ENCODE measurements around the gene BCL11A.

Gene BCL11A

DNA sequence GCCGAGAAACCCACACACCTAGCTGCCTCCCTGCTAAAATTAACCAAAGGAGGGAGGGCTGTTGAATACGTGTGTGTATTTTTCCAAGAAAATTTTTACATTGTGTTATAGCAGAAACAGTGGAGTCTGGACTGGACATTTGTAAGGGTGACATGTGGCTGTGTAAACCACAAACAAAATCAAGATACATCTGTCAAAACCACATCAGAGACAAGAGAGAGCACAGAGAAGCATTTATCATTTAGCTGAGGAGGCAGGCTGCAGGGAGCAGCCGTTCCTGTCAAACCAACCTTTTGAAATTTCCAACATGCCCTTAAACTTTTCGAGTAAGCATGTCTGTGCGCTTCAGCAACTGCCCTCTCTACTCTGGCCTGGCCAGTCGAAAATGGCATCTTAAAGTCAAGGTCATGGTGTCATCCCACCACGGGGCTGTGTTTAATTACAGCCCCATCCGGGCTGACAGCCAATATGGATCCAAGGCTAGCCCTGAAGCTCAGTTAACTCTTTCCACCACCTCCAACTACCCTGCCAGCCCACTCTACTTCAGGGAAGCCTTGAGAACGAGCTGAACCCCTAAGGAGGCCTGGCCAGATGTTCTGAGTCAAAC lies 8.4 kb downstream of the BCL11A start:
- no peak for DNase-seq (ENCODE audit: low read depth)

DNA sequence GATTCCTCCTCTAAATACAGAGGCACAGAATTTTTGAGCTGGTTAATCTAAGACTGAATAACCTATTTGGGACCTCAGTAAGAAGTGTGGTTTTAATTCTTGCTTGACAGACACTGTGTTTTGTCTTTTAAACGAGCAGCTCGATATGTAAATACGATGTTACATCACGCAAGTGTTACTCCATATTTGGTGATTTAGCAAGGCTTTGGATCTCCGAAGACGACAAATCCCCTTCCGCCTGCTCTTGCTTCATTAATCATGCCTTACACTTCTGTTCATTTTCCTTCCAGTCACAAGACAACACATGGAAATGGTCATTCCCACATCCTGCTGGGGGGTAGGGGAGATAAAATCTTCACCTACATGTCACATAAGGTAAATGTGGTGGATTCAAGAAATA lies 9.4 kb downstream of the BCL11A start:
- no peak for DNase-seq (ENCODE audit: low read depth)

DNA sequence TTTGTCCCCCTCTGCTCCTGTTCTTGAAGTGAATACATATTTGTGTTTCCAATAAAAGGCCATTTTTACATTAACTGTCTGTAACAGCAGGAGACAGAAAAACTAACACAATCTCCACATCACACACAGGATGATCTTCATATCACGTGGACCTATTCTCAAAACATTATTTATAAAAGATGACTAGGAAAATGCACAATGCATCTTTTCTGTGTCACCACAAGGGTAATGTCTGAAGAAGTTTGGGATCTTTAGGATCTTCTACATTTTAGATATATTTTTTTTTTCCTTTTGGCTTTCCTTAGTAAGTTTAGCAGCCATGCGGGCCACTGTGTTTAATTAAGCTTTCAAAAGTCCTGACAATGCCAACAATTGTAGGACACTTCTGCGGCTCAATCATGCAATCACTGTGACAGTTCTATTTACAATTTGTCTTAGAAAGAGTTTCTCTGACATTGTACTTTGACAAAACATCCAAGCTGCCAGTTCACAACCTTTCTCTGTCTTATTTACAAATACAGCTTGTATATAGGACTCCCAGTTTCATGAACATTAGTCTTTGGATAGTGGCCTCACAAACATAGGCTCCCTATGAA lies 12.3 kb downstream of the BCL11A start:
- no peak for DNase-seq (ENCODE audit: low read depth)

DNA sequence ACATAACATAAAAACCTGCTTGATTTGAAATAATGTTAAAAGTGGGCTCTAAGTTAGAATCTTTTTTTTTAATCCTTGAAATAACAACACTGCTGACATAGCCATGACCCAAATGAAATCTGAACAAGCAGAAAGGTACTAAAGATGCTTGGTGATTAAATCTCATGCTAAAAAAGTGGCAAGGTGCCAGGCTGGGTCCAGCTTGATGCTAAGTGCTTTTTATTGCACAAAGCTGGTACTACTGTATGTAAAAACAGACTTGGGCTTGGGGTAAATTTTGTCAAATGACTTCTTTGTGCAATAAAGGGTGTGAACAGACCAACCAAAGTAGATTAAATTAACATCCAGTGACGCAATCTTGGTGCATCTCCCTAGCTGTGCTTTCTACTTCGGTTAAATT lies 13.4 kb downstream of the BCL11A start:
- no peak for DNase-seq (ENCODE audit: low read depth)

DNA sequence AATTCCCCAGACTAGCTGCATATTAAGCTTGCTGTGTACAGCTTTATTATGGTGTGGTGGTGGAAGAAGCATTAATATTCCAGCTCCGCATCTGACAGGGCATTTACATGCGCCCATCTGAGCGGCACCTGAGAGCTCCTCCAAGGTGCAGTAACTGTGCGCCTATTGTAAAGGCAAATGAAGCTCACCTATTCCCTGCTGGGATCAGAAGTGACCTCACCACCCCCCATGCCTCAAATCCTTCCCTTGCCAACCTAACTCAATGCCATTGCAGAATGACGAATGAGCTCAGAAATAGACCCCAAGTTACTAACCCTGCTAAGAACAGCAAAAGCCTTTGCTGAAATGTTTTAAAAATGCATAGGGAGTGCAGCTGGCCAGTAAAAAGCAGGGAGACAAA lies 14.3 kb downstream of the BCL11A start:
- no peak for DNase-seq (ENCODE audit: low read depth)

DNA sequence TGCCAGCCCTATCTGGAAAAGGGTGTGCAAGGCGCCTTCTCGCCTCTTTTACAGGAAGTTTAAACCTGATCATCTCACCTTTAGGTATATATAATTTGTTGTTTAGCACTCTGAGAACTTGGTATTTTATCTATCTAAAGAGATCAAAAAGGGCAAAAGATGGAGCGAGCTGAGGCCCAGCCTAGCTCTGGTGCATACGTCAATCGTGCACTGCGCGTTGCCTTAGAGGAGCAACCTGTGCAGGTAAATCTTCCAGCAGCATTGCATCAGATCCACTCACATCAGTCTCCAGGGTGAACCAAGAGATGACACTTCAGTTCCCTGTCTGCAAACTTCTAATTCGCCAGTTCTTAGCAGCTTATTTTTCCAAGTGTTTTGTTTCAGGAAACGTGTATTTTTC lies 15.4 kb downstream of the BCL11A start:
- no peak for DNase-seq (ENCODE audit: low read depth)

DNA sequence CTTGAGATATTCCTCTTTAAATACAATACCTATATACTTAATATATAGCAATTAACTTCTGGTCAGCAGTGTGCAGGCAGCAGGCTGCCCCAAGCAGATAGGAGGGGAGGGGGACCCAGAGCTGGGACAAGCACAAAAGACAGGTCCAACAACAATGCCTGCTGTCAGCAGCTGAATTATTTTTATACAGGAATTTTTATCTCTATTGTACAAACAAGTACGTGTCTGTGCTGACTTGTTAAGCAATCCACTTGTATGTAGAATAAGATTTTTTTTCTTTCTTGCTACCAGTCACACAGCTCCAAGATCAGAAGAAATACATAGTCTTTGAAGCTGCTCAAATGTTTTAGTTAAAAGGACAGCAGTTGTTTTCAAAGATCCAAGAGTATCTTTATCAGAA lies 16.7 kb downstream of the BCL11A start:
- no peak for DNase-seq (ENCODE audit: low read depth)

DNA sequence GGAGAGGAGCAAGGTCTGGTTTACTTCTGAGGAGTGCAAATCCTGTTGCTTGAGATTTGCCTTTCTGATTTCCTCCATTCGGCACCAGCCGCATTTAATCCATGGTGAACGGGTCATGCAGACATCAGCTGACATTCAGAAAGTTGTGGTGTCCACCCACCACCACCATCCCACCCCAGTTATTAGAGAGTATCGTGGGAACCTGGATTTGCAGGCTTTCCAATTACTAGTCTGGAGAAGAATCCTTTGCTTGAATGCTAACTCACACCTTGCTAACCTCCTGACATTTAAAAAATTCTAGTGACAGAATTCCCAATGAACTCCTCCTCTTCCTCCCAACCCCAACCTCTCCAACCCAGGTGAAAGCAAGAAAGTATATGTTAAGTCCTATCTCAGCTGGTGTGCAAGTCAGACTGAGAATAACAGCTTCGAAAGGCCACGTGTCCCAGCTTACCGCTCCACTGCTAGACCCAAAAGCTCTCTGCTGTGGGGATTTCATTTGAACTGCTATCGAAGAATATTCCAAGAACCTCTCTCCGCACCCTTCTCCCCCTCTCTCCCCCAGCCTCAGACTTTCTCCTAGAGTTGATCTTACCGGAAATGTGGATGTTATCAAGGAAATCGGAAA lies 17.7 kb downstream of the BCL11A start:
- DNase-seq (ENCODE audit: low read depth): no peak

DNA sequence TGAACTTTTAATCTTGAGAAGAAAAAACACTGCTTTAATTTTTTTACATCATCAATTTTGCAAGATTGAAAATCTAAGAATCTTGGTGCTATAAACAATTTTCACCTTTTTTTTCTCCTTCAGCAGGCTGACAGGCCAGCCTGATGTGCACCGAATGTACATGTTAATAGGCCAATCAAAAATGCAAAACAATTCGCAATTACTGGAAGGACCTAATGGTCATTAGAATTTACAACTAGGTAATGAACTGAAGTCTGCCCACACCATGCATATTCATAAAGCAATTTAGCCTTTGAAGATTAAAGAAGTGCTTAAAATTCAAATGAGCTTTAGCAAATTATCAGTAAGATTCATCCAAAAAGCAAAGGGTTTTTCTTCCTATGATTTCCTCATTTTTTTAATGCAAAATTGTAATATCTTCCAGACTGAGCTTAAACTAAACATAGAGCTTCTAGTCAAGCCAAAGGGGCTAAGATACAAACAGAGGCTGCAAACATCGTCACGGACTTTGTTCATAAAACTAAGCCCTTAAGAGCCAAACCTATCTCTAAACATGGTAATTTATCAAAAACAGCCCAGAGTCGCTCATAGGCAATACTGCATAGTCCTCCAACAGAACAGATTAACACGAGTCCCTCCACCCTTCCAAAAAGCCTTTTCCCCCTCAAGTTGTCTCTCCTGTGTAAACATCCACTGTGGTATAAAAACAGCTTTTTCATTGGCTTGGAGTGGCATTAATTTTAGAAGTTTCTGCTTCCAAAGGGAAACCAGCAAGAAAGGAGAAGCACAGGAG lies 18.4 kb downstream of the BCL11A start:
- no peak for DNase-seq (ENCODE audit: low read depth)

DNA sequence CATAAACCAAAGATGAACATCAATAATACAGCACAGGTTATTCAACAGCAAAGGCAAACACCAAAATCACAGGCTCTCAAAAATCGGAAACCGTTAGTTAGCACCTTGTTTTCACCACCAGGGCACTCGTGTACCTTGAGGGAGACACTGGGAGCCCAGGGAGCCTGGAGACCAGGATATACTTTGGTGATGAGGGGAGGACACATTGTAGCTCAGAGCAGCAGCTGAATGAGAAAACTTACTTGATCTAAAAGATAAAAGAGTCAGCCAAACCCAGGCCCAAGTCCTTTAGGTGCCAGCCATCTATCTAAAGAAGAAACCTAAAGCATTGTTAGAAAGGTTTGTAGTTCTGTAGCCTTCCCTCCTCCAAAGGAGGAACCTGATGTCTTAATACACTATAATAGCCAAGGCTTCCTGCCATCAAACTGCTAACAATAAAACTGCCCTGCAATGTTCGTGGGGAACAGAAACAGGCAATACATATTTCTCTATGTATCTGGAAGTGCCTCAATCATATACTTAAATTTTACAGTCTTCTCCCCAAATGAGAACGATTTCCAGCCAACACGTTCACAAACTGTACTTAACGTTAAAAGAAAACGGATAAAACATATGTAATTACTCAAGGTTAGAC lies 19.3 kb downstream of the BCL11A start:
- no peak for DNase-seq (ENCODE audit: low read depth)

DNA sequence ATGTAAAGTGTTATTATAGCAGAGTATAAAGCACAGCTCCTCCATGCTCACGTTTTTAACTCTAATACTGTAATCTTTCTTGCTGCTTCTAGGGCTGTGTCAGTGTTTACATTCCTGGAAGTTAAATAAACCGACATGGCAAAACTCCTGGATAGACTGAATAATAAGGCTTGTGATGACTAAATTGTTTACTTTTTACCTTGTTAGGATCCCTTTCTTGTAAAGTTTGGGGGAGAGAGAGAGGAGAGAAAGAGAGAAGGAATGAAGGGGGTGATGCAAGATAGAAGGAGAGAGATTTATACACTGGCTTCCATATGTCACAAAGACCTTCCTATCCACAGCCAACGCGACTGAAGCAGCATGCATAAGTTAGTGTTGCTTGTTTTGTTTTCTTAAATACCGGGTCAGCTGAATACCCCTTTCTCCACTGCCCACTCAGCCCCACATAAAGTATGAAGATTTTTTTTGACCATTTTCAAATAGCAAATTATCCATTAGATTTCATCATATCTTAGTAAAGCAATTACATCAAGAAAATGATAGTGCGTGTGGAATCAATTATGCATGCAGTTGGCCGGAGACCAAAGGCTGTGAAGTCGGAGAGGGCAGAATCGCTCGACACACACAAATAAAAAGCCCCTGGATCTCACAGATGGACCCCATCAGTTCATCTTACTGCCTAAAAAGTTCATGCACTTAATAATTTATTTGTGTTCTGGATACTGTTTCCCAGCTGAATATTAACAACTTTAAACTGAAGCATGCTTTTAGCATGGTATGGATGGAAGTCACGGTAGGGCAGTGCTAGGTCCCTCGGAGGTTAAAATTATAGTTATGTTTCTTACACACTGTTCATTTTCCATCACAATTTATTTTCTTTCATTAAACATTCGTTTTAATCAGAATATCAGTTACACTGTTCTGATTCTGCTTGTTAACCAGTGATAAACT lies 20.1 kb downstream of the BCL11A start:
- DNase-seq (ENCODE audit: low read depth): no peak

DNA sequence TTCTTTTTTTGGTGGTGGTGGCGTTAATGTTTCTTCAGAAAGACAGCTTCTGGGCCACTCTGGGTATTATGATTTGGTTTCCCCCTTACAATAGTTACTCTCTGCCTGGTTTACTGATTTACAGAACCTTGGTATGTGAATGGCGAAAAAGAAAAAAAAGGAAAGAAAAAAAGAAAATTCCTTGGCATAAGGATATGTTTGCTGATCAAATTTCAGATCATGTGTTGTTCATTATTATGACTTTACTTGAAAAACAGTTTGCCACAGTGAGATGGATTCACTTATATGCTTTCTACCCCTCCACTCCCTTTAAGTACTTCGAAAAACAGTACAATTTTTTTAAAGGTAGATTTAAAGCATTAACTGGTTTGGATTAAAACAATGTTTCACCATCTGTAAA lies 21.0 kb downstream of the BCL11A start:
- DNase-seq (ENCODE audit: low read depth): no peak

DNA sequence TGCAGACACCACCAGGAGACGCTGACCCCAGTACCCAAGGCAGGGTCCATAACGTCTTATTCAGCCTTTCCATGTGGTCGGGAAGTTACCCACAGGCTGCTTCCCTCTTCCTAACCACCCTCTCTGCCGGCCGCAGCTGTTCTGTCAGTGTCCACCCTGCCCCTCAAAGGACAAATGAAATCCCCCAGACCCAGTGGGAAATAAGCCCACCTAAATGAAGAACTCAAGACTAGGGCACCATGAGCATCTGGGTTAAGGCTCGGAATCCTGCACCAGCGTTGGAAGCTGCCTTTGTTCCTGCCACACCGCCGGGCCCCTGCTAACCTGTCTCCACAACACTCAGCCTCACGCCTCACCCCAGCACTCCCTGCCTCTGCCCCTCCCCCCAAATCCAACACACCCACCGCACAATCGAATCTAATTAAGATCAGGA lies 21.7 kb downstream of the BCL11A start:
- no peak for DNase-seq (ENCODE audit: low read depth)

DNA sequence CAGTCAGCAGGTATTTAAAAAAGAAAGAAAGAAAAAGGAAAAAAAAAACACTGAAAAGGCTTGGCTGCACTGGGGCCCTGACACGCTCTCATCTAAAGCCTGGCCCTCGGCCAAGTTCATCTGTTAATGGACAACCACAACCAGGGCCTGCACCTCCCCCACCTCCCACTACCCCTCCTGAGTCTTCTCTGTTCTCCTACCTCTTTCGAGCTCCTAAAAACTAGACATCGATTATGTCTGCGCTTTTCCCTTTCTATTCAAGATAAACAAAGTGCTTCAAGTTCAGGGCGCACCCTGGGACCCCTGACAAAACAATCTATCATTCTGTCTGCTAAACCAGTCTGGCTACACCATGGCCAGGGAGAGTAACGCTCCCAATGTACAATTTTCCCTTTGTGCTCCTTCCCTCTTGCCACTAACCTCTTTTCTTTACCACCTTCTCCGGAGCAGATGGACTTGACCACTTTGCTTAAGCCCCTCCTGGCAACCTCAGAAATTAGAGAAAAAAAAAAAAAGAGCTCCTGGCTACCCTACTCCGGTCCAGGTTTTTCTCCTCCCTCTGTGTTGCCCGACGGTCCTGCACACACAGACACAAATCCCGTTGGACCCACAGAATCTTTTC lies 22.7 kb downstream of the BCL11A start:
- no peak for DNase-seq (ENCODE audit: low read depth)

DNA sequence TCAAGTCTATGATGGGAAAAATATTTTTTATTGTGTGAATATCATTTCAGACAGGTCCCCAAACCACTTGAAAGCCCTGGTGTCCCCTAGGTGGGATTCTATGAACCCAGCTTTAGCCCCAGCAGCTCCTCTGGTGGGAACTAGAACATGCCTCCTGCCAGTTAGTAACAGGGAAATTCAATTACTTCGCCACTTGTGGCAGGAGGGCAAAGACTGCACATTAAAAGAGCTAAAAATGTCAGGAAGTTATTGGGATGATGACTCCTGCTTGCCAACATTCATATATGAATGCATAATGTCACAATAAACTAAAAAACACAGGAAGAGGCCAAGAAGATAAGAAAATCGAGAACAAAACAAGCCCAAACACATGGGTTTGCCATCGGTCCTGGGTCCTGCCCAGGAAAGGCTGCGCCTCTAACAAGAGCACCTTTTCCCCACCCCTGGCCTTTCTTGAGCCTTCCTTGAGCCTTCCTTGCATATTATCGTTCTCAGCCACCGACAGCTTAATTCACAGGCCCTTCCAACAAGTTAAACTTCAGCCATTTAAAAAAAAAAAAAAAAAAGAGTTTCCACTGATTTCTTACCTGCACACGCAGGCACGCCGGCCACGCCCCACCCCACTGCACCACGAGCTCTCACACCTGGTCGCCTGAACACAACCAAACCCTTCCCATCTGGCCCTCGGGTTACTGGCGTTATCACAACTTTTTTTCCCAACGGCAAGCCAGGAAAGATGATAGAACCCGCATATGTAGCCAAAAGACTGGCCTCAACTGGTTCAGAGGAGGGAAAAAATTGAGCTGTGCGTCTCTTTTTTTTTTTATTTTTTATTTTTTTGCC lies 23.4 kb downstream of the BCL11A start:
- no peak for DNase-seq (ENCODE audit: low read depth)

DNA sequence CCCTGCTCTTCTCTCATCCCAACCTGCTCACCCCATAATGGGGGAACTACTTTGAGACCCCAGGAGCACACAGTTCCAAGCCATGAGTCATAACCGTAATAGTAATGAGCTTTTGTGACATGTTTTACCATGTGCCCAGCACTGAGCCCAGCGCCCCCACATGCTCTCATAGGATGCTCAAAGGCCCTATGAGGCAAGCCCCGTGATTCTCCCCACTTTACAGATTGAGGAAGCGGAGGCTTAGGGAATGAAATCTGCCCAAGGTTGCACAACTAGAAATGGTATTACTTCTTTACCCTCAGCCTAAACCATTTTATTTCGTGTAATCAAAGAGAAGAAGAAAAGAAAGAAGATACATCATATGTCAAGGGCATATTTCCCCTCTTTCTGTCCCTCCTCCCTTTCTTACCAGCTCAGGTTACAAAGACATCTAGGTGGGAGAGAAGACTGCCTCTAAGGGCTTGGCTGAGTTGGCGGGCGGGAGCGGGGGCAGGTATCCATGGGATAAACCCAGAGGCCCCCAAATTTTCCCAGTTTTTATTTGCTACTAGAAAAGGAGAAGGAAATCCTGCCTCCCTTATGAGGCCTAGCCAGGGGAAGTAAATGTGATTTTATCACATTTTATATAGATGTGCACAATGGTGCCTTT lies 24.2 kb downstream of the BCL11A start:
- DNase-seq (ENCODE audit: low read depth): no peak

DNA sequence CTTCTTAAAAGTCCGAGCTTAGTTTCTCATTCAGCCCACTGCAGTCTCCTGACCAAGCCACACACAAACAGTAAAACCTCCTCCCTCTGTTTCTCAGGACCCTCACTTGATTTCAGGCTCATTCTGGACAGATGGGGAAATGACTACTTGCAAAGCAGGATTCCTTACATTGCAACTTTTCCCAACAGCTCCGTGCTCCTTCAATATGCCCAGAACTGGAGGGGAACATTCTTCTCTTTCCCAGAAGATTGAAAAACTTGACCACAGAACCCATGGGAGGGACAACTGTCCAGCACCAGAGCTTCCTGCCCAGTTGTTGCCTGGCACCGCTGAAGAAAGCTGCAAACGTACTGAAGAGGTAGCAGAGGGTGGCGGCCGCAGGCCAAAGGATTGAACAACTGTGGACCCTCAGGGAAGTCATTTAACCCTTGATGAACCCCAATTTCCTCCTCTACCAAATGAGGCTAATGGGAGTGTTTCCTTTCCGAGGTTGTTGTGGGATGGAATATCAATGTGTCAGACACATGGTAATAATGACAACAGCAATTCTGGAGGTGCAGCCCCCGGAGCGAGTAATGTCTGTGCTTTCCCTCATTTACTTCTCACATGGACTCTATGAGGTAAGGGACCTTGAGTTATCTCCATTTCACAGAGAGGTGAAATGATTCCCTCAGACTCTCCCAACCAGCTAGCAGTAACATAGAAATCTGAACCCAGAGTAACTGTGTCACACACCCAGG lies 25.0 kb downstream of the BCL11A start:
- no peak for DNase-seq (ENCODE audit: low read depth)

DNA sequence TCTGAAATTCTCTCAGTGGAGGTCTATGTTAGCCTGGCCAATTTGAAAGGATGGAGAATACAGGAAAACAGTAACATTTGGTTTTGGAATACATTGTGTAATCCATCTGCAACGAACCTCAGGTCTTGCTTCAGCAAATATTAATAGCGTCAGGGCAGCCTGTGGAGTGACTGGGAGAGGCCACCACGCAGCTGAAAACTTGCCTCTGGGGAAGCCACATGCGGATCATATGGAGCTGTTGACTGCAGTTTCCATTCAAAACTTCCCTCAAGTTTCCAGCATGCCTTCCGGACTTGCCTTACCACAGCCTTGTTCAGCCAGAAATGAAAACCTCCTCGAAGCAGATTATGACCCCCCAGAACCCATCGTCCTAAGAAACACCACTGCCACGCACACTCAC lies 25.7 kb downstream of the BCL11A start:
- no peak for DNase-seq (ENCODE audit: low read depth)

DNA sequence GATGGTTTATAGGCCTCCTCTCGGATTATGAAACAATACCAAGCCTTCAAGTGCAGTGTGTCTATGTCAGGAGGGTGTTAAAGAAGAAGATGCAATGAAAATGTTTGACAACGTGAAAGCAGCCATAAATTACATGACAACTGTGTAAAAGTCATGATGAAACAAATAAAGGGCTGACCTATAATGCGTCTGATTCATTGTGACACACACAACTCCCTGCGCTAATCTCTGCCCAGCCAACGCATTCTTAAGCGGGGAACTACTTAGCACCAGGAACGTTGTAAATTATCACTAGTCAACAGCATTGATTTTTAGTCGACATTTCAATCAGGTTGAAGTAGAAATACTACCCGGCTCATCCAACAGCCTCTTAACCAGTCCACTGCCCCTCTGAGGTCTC lies 26.8 kb downstream of the BCL11A start:
- DNase-seq (ENCODE audit: low read depth): no peak
